Stimulated activated CD4-positive, alpha-beta T cell treated with anti-CD3 and anti-CD28 coated beads, TNF-alpha, amount 100 ng/mL, for 24 hours (primary cell): ENCODE results near the gene TMEM69.
"Not testable (repeated sequence)": the region's sequence is repeated elsewhere in the genome, so short reads cannot be mapped to it uniquely, and the experiment has no call there.

Experiments
- DNase-seq, 3 experiments: peaks; one replicate each; pipeline ENCODE4 v3.0.0-alpha.2; 2020; ENCODE audit warnings: low read depth in 3 of 3

Gene TMEM69

GRCh38 chr1:45687754-45688740 lies at the start of gene TMEM69:
TMEM69 (plus strand) TSS chr1:45688181; CDS start chr1:45691069, 2,888 bp downstream.
- peak; percentile 69 to 73 (median 71) for DNase-seq

- no peak for DNase-seq
Observed at GRCh38 chr1:45640293-45640692, 47.7 kb upstream of the TMEM69 start.

- no peak for DNase-seq
Observed at GRCh38 chr1:45643321-45643720, 44.7 kb upstream of the TMEM69 start.

GRCh38 chr1:45643978-45644377 lies 44.0 kb upstream of the TMEM69 start:
- DNase-seq: no peak

- no peak for DNase-seq
Observed at GRCh38 chr1:45644661-45645060, 43.3 kb upstream of the TMEM69 start.

GRCh38 chr1:45647248-45648021 lies 40.5 kb upstream of the TMEM69 start:
- no peak for DNase-seq

- no peak for DNase-seq
Observed at GRCh38 chr1:45654540-45655280, 33.3 kb upstream of the TMEM69 start.

- no peak for DNase-seq
Observed at GRCh38 chr1:45656573-45657226, 31.3 kb upstream of the TMEM69 start.

GRCh38 chr1:45658171-45658570 lies 29.8 kb upstream of the TMEM69 start:
- no peak for DNase-seq

- no peak for DNase-seq
Observed at GRCh38 chr1:45659222-45659621, 28.8 kb upstream of the TMEM69 start.

- no peak for DNase-seq
Observed at GRCh38 chr1:45660336-45660735, 27.6 kb upstream of the TMEM69 start.

- no peak for DNase-seq
Observed at GRCh38 chr1:45666836-45667235, 21.1 kb upstream of the TMEM69 start.

- DNase-seq: no peak
Observed at GRCh38 chr1:45667321-45668111, 20.5 kb upstream of the TMEM69 start.

- no peak for DNase-seq
Observed at GRCh38 chr1:45668526-45668925, 19.5 kb upstream of the TMEM69 start.

GRCh38 chr1:45669379-45669778 lies 18.6 kb upstream of the TMEM69 start:
- DNase-seq: no peak

GRCh38 chr1:45669859-45670655 lies 17.9 kb upstream of the TMEM69 start:
- no peak for DNase-seq

GRCh38 chr1:45673956-45674355 lies 14.0 kb upstream of the TMEM69 start:
- no peak for DNase-seq

- no peak for DNase-seq
Observed at GRCh38 chr1:45674478-45674877, 13.5 kb upstream of the TMEM69 start.

- not testable (repeated sequence) for DNase-seq
Observed at GRCh38 chr1:45676553-45676952, 11.4 kb upstream of the TMEM69 start.

- DNase-seq: no peak
Observed at GRCh38 chr1:45677751-45678245, 10.2 kb upstream of the TMEM69 start.
